ENCODE data around the gene RNF207.

- TF ChIP-seq IRF4 (IDR thresholded peaks at IDR 0.05; ENCODE audit: low read depth, low read length) (no peak), RCOR1 (conservative IDR thresholded peaks at IDR 0.05; ENCODE audit: low read depth, low read length) (no peak), TCF12 (IDR thresholded peaks at IDR 0.05; ENCODE audit: low read depth, low read length) (no peak), DPF2 (IDR thresholded peaks at IDR 0.05) (no peak), ZNF24 (IDR thresholded peaks at IDR 0.05) (no peak)
- TF ChIP-seq, protein P1, sequence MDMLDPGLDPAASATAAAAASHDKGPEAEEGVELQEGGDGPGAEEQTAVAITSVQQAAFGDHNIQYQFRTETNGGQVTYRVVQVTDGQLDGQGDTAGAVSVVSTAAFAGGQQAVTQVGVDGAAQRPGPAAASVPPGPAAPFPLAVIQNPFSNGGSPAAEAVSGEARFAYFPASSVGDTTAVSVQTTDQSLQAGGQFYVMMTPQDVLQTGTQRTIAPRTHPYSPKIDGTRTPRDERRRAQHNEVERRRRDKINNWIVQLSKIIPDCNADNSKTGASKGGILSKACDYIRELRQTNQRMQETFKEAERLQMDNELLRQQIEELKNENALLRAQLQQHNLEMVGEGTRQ (IDR thresholded peaks at IDR 0.05; ENCODE audit: borderline replicate concordance, low read depth, low read length), result no peak
Observed at GRCh38 chr1:6254691-6255090, 48.8 kb downstream of the RNF207 start.

All from GM12878 (cell line).